Hematopoietic multipotent progenitor cell treated with erythropoietin and hydrocortisone succinate and interleukin-3 and kit ligand, for 6 days (in vitro differentiated cells): ENCODE measurements around the gene AKR1E2.

Source experiments
- DNase-seq: peaks from one replicate; pipeline ENCODE4 v3.0.0-alpha.2; 2015

AKR1E2 gene

DNA sequence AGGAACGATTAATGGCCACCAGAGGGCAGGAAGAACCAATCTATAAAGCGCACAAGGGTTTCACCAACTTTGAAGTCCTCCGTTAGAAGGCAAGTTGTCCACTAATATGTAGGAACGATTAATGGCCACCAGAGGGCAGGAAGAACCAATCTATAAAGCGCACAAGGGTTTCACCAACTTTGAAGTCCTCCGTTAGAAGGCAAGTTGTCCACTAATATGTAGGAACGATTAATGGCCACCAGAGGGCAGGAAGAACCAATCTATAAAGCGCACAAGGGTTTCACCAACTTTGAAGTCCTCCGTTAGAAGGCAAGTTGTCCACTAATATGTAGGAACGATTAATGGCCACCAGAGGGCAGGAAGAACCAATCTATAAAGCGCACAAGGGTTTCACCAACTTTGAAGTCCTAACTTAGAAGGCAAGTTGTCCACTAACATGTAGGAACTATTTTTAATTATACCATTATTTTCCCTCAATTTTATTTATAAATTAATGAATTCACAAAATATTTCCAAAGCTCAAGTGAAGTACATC lies 10.3 kb upstream of the AKR1E2 start:
- DNase-seq, result peak; percentile 65

DNA sequence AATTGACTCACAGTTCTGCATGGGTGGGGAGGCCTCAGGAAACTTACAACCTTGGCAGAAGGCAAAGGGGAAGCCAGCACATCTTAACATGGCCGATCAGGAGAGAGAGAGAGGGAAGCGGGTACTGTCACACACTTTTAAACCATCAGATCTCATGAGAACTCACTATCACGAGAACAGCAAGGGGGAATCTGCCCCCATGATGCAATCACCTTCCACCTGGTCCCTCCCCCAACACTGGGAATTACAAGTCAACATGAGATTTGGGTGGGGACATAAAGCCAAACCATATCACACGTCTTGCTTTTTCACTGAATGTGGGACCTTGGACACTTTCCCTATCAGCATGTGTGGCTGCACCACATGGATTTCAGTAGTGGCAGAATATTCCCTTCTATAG lies 9.0 kb upstream of the AKR1E2 start:
- DNase-seq, result no peak

DNA sequence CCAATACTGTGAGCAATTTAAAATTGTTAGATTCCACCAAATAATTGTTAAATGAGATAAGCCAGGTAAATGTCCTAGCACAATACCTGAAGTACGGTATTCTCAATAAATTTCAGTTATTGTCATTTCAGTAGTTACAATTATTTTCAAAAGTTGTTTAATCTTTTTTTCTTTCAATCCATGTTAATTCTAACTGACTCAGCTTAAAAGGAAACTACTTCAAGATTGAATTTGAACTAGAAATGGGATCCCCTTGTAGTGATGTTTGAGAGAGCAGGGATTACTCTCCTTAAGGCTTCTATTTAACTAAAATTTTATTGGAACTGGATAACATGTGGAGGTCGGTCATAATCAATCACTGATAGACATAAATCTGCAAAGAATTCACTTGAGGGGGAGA lies 6.9 kb upstream of the AKR1E2 start:
- DNase-seq, result no peak

DNA sequence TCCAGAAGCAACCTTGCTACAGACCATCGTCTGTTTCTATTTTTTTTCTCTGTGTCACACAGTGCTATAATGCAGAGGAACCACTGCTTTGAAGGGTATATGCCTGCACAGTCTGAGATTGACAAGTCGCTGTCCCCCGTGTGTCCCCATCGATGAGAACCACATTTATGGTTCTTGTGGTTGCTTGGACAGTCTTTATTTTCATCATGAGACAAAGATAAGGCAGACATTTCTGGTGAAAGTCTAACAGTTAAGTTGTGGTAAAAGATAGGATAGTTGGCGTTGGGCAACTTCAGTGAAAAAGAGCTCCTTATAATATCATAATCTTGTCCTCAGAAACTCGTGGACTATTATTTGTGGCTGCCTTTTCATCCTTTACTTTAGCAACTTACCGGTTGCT lies 6.3 kb upstream of the AKR1E2 start:
- peak; percentile 90 for DNase-seq

DNA sequence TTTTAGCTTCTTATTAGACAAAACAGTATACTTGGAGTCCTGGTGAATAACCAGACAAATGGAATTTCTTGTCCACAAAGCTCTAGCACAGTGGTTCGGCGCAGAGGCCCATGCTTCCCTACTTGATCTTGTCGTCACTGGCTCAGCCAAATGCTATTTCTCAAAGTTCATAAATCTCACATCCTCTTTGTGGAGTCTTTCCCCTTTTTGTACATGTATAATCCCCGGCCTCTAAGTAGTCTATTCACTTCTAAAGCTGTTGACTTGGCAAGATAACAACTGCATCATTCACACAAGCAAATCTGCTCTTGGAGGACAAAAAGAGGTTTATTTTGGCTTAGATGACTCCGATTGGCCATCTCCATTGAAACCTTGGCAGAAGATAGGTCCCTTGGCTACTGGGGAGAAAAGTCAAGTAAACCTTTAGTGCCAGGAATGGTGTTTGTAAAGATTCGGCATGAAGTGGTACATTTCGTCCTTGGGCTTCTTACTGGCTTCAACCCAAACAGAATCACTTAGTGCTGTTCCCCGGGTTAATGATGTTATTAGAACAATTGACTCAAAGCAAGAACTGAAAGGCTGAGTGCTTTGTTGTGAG lies 5.1 kb upstream of the AKR1E2 start:
- no peak for DNase-seq

DNA sequence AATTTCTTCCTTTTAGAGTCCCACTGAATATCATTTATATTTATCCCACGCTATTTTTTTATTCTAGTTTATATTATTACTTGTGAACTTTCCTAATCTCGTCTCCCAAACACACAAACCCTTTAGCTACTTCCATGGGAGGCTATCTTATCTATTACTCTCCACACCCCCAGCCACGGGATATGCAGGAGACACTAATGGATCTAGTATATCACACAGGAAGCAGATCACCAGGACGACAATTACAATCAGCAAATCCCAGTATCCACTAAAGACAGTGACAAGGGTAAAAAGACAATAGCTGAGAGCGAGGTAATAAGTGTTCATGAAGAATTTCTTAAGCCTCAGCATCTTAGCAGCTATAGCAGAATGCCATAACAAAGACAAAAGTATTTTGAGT lies 3.8 kb upstream of the AKR1E2 start:
- no peak for DNase-seq

DNA sequence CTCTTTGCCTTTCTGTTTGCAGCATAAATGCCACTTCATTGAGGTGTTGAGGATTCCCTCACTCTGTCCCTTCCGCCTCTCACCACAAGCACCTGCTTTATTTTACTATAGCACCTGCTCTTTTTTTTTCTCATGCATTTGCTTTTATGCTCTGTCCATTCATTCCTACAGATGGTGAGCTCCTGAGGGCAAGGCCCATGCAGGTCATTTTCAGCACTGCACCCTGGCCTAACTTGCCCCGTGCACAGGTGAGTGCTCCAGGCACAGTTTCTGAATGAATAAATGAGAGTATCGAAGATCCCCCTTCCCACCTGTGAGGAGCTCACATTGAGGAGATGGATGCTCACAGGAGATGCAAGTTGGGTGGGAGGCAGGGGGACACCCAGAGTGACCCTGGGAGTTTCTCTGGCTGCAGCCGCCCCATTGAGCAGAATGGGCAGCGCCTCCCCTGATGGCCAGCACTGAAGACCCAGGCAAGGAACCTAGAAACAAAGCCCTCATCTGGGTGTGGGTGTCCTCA lies 1.2 kb upstream of the AKR1E2 start:
- no peak for DNase-seq

DNA sequence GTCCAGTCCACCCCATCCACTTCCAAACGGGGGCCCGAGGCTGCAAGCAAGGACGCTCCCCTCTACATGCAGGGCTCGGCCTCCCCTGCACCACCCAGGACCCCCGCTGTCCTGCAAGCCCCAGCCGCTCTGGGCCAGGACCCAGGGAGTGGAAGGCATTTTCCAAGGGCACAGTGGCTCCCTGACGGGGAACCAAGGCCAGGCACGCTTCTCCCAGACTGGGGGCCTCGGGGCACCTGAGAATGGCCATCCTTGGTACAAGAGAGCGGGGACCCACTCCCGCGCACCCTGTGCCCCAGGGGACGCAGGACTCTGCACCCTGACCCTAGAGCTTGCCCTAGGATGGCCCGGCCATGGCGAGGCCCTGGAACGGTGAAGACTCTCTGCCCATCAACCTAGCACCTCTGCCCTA lies 545 bp upstream of the AKR1E2 start:
- DNase-seq, result no peak

DNA sequence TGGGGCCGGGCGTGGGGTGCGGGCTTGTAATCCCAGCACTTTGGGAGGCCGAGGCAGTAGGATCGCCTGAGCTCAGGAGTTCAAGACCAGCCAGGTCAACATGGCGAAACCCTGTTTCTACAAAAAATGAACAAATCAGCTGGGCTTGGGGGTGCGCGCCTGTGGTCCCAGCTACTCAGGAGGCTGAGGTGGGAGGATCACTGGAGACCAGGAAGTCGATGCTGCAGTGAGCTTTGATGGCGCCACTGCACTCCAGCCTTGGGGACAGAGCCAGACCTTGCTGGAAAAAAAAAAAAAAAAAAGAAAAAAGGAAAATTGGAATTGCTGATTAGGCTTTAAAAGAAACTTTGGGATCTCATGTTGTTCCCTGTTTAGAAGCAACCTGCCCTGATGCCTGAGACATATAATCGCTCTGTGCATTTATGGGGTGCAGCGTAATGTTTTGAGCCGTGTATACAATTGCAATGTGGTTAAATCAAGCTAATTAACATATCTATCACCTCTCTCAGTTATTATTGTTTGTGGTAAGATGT lies 851 bp downstream of the AKR1E2 start:
- DNase-seq, result no peak

DNA sequence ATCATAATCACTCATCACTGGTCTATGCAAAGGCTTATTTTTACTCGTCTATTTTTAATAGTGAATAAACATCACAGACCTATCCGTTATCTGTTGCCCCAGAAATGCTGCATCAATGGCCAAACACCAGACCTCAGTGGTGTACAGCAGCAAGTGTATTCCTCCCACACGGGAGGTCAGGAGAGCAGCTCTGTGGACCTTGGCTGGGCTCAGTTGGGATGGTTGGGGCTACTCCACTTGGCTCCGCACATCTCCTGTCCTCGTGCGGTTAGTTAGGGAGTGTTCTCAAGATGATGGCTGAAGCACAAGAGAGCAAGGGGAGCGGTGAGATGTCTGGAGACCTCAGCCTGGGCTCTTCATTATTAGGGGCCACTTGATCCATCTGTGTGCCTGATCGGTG lies 2.0 kb downstream of the AKR1E2 start:
- DNase-seq, result no peak

DNA sequence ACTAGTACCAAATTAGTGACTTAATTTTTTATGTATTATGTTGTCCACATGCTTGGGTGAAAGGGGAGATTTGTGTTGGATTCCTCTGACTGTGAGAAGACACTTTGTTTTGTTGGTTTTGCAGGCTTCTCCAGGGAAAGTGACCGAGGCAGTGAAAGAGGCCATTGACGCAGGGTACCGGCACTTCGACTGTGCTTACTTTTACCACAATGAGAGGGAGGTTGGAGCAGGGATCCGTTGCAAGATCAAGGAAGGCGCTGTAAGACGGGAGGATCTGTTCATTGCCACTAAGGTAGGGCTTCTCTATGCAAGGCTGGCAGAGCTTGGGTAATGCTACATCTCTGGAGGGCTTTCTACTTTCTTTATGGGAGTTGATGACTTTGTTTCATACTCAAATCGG lies 4.5 kb downstream of the AKR1E2 start:
- no peak for DNase-seq

DNA sequence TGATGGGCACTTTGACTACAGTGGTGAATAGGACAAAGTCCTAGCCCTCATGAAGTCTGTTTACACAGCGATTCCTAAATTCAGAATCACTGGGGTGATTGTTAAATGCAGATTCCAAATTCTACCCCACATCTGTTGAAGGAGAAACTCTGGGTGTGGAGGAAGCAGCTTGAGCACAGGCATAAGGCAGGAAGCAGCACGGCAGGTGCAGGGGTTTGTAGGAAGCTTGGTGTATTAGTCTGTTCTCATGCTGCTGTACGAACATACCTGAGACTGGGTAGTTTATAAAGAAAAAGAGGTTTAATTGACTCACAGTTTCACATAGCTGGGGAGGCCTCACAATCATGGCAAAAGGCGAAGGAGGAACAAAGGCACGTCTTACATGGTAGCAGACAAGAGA lies 5.1 kb downstream of the AKR1E2 start:
- DNase-seq, result no peak

DNA sequence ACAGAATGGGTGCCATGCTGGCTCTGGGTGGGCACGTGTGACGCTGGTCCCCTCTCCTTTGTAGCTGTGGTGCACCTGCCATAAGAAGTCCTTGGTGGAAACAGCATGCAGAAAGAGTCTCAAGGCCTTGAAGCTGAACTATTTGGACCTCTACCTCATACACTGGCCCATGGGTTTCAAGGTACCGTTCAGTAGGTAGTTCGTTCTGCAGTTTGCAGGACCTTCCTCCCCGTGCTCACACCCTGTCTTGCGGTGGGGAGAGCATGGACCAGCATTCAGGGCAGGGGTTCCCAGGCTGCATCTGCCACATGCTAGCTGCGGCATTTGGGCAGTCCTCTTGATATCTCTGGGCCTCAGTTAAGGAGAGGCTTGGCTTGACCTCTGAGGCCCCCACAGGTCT lies 7.3 kb downstream of the AKR1E2 start:
- DNase-seq, result no peak

DNA sequence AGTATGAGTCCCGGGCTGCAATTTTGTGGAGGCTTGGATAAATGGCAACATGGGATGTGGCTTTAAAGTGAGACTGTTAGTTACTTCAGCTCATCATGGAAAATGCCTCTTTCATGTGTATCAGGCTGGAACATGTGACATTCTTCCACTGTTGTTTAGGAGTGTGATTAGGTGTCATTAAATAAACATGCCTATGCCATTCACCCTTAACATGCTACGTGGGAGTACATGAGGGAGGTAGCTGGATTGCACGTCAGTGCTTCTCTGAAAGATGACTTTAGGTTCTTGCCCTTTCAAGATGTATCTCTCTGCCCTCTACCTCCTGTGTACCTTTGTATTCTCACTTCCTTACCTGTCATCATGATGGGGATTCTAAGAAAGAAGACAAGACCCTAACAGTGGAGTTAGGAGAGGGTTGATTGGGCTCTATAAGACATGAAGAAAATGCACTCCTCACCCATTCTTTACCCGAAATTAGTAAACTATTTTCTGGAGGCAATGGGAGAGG lies 8.9 kb downstream of the AKR1E2 start:
- DNase-seq, result no peak

DNA sequence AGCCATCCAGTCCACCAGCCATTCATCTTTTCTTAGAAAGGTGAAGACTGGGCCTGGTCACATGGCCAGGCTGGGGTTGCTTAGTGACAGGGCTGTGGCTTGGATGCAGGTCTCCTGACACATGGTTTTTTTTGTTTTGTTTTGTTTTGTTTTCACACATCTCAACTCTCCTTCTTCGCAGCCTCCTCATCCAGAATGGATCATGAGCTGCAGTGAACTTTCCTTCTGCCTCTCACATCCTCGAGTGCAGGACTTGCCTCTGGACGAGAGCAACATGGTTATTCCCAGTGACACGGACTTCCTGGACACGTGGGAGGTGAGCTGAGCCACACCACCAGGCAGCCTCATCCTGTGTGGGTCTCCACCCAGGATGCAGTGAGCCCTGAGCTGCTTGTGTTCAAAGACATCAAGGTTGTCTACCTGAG lies 9.5 kb downstream of the AKR1E2 start:
- no peak for DNase-seq

DNA sequence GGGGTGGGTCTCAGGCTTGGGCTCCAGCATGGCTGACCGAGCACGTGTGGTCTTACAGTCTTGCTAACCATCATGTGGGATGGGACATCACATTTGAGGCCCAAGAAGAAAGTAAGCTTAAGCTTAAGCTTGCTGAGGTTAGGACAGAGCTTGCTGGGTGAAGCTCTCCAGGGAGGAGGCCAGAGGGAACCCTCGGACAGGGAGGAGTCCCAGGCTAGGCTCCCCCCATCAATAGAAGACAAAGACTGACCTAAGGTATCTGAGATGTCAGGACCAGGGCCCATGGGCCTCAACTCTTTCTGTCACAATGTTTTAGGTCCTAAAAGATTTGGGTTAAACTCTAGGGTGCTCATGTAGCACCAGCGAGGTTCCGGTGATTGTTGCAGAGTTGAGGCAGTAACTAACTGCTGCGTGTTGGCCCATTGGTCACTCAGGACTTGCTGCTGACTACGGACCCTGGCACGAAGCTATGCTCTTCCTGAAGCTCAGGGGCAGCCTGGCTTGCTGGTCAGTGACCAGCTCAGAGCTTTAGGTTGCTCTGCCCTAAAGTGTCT lies 10.5 kb downstream of the AKR1E2 start:
- DNase-seq, result no peak

DNA sequence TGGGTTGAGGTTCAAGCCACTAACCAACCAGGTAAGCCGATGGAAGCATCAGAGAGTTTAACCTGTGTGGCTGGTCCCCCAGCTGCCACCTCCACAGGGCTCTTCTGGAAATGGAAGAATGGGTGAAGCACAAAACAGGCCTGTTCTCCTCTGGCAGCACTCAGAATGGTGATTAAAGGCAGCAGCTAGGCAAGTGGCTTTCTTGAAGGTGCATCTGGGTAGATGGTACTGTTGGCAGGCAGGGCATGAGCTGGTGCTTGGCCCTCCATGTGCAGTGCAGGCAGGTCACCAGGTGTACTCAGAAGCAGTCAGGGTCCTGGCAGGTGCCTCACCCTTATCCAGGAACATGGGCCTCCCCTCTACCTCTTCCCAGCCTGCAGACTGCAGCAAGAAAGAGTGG lies 11.5 kb downstream of the AKR1E2 start:
- no peak for DNase-seq

DNA sequence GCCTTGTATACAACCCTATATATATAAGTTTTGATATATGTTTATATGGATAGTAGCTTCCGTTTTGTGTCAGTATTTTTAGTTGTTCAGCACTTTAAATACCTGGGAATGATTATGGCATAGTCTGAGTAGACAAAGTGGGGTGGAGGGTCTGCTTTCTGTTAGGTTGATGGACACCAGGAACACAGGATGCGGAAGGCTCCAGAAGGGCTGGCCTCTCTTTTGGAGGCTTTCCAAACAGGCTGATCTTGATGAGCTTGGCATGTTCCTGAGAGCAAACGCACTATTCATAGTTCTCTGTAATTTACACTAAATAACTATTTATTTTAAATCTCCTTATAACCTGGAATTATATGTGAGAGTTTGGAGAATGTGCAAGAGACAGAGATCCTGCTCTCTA lies 12.7 kb downstream of the AKR1E2 start:
- DNase-seq, result no peak

DNA sequence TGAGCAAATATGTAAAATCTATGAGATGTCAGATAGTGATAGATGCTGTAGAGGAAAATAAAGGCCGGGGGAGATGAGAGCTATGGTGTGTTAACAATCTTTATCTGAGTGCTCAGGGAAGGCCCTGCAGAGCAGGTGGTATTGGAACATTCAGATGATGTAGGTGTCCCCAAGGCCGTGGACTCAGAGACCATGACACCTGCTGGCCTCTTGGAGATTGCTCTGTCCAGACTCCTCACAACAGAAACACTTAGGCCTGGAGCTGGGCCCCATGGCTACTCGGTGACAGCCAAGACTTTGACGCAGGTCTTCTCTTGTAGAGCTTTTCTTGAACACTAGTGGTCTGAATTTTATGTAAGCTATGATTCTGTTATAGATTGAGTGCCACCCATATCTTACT lies 13.3 kb downstream of the AKR1E2 start:
- DNase-seq, result no peak

DNA sequence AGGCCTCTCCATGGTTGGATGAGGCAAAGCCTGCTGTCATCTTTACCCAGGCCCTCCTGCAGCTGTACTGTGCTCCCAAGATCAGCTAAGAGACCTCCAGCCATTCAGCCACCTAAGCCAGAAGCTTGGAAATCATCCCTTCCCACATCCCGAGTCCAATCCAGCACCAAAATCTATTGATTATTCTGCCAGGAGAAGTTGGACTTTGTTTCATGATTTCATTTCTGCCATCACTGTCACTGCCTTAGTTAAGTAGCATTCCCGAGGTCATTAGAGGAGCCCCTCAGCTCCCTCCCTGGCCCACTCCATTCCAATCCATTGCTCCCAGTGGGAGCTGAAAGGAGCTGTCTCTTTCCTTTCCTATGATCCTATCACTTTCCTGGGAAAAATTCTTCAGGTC lies 14.1 kb downstream of the AKR1E2 start:
- no peak for DNase-seq

DNA sequence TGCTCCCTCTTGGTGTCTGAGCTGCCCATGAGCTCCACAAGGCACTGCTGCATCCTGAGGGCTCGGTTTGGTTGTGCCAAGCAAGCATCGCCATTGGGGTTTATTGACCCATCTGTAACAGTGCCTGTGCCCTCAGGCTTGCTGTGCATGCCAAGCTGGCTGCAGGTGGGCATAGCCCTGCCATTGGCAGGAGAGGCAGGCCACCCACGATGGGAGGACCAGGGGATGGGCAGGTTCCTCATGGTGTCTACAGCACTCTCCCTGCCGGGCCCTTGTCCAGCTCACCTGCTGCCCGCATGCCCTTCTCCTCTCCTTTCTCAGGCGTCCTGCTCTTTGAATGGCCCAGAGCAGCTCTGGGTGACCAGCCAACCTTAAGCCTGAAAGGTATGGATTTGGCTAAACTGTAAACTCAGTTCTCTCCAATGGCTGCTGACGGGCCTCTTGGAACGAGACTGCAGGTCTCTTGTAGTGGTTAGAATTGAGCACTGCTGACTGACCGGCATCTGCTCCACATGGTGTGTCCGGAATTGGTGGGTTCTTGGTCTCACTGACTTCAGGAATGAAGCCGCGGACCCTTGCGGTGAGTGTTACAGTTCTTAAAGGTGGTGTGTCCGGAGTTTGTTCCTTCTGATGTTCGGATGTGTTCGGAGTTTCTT lies 17.6 kb downstream of the AKR1E2 start:
- no peak for DNase-seq

DNA sequence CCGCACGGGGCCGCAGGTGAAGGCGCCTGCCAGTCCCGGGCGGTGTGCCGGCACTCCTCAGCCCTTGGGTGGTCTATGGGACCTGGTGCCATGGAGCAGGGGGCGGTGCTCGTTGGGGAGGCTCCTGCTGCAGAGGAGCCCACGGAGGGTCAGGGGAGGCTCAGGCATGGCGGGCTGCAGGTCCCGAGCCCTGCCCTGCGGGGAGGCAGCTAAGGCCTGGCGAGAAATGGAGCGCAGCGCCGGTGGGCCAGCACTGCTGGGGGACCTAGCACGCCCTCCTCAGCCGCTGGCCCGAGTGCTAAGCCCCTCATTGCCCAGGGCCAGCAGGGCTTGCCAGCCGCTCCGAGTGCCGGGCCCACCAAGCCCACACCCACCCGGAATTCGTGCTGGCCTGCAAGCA lies 18.9 kb downstream of the AKR1E2 start:
- DNase-seq, result no peak

DNA sequence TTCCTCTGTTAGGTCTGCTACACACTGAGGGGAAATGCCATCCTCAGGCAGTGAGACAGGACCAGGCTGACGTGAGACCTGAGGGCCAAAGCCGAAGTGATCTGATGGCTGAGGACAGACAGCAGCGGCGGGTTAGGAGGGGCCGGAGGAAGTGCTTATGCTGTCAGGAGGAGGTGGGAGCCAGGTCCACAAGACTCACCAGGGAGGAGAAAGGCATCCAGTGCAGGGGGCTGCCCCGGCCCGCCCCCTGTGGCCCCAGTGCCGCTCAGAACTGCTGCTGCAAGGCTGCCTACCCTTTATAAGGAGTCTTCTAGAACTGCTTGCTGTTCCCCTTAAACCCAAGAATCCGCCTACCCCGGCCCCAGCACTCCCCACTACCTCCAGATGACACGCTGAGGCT lies 19.8 kb downstream of the AKR1E2 start:
- DNase-seq, result no peak

DNA sequence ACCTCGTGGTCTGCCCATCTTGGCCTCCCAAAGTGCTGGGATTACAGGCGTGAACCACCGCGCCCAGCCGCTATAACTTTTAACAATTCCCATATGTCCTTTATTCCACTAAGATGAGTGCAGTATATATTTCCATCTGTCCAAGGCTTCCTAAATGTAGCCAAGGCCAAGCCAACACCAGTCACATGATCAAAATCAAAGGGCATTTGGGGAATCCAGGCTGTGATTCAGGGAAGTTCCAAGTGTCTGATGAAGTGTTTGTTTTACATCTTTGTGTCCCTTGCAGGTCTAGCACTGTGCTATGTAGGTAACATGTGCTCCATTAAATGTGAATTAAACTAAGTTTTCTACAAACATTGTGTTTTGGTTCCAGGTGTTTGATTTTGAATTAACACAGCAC lies 20.8 kb downstream of the AKR1E2 start:
- no peak for DNase-seq
